ENCODE results near the gene GGTA1.

DNA sequence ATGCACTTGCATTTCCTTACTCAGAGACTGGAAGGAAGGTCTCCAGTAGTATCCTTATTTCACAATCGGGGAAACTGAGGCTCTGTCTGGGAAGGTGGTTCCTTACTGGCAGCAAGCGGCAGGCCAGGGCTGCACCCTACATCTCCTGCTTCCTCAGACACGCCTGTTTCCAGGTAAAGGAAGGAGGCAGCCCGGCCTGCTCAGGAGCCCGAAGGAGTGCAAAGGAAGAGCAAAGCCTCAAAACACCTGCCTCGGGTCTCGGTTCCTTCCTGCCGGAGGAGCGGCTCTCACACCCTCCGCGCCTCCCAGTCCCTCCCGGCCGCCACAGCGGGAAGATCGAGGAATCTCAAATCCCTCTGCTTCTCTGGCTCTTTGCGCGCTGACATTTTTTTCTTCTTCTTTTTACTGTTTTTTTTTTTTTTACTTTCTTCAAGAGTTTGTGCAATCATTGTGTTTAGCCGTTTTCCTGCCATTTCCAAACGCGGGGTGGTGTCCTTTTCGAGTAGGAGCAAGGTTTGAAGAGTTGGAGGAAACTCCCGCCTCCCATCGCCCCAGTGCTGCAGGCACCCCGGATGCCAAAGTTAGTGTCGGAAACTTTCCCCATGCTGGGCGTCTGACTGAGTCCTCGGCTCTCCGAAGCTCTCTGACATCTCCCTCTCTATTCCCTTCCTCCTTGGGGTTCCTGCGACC is 1.0 kb downstream of the GGTA1 start:
- TF ChIP-seq, protein P1, sequence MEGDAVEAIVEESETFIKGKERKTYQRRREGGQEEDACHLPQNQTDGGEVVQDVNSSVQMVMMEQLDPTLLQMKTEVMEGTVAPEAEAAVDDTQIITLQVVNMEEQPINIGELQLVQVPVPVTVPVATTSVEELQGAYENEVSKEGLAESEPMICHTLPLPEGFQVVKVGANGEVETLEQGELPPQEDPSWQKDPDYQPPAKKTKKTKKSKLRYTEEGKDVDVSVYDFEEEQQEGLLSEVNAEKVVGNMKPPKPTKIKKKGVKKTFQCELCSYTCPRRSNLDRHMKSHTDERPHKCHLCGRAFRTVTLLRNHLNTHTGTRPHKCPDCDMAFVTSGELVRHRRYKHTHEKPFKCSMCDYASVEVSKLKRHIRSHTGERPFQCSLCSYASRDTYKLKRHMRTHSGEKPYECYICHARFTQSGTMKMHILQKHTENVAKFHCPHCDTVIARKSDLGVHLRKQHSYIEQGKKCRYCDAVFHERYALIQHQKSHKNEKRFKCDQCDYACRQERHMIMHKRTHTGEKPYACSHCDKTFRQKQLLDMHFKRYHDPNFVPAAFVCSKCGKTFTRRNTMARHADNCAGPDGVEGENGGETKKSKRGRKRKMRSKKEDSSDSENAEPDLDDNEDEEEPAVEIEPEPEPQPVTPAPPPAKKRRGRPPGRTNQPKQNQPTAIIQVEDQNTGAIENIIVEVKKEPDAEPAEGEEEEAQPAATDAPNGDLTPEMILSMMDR (optimal IDR thresholded peaks at IDR 0.05 in 1 of 3, IDR thresholded peaks at IDR 0.05 in 1 of 3, conservative IDR thresholded peaks at IDR 0.05 in 1 of 3; ENCODE audit: extremely low read depth in 1 of 3, insufficient read depth in 2 of 3, low read length in 3 of 3) = no peak
- no peak for TF ChIP-seq EZH2 (IDR thresholded peaks at IDR 0.05; ENCODE audit: low read length)
